Measurements from ENCODE around the gene RFX1.

RFX1 gene

DNA sequence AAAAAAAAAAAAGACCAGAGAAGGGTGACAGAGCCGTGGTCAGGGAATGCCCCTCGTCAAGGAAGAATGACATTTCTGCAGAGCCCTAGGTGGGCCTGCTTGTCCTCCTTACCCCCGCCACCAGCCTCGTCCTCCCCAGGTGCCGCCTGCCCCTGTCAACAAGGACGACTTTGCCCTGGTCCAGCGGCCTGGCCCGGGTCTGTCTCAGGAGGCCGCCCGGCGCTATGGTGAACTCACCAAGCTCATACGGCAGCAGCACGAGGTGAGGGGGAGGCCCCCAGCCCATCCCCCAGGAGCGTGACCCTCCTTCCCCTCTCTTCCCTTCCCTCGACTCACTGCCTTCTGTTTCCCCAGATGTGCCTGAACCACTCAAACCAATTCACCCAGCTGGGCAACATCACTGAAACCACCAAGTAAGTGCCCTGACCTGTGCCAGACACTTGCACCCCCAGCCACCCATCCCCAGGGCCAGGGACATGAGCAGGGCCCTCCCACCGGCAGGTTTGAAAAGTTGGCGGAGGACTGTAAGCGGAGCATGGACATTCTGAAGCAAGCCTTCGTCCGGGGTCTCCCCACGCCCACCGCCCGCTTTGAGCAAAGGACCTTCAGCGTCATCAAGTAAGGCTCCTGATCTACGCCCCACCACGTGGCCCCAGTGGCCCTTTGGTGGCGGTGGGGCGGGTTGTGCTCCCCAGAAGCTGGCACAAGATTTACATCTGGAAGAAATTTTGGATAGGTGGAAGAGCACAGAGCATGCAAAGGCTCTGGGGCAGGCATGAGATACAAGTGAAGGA lies 82.7 kb downstream of the RFX1 start:
- no peak for TF ChIP-seq SIN3A (IDR thresholded peaks at IDR 0.05; ENCODE audit: borderline replicate concordance, insufficient read depth, low read length)
- TF ChIP-seq, protein P1, sequence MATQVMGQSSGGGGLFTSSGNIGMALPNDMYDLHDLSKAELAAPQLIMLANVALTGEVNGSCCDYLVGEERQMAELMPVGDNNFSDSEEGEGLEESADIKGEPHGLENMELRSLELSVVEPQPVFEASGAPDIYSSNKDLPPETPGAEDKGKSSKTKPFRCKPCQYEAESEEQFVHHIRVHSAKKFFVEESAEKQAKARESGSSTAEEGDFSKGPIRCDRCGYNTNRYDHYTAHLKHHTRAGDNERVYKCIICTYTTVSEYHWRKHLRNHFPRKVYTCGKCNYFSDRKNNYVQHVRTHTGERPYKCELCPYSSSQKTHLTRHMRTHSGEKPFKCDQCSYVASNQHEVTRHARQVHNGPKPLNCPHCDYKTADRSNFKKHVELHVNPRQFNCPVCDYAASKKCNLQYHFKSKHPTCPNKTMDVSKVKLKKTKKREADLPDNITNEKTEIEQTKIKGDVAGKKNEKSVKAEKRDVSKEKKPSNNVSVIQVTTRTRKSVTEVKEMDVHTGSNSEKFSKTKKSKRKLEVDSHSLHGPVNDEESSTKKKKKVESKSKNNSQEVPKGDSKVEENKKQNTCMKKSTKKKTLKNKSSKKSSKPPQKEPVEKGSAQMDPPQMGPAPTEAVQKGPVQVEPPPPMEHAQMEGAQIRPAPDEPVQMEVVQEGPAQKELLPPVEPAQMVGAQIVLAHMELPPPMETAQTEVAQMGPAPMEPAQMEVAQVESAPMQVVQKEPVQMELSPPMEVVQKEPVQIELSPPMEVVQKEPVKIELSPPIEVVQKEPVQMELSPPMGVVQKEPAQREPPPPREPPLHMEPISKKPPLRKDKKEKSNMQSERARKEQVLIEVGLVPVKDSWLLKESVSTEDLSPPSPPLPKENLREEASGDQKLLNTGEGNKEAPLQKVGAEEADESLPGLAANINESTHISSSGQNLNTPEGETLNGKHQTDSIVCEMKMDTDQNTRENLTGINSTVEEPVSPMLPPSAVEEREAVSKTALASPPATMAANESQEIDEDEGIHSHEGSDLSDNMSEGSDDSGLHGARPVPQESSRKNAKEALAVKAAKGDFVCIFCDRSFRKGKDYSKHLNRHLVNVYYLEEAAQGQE (IDR thresholded peaks at IDR 0.05; ENCODE audit: insufficient read depth in 1 of 2, low read depth in 2 of 2, low read length in 2 of 2), result no peak
- TF ChIP-seq POLR2AphosphoS5 (IDR thresholded peaks at IDR 0.05; ENCODE audit: low read depth, low read length), result no peak

DNA sequence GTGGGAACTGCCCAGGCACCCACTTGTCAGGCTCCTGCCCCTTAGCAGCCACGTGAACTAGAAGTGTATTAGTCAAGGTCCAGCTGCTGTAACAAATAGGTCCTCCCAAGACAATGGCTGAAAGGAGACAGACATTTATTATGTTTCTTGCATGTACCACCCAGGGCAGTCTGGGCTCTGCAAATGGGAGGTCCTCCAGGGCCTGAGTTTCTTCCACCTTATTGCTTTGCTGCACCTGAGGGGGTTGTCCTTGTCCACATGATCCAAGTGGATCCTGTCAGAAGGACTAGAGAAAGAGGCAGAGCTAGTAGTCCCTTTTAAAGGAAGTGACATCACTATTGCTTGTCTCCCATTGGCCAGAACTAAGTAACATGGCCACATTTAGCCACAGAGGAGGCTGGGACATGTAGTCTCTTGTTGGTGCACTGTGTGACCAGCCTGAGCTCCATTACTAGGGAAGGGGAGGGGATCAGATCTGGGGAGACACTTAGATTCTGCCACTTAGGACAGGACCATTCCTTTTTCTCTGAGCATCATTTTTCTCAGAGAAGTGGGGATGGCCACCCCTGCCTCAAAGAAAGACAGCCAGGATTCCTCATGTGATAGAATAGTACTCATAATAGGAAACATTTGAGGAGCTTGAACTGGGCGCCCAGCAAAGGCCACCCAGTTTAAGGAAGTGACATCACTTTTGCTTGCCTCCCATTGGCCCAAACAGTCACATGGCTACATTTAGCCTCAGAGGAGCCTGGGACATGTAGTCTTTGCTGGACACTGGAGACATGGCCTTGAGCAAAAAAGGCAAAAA lies 85.0 kb downstream of the RFX1 start:
- TF ChIP-seq SIN3A (IDR thresholded peaks at IDR 0.05; ENCODE audit: borderline replicate concordance, insufficient read depth, low read length) (no peak), FOXP2 (optimal IDR thresholded peaks at IDR 0.05; ENCODE audit: borderline replicate concordance, extremely low read depth, extremely low read length, insufficient read depth) (no peak), TAF1 (IDR thresholded peaks at IDR 0.05; ENCODE audit: borderline replicate concordance, insufficient read depth, low read length) (no peak), POLR2AphosphoS5 (IDR thresholded peaks at IDR 0.05; ENCODE audit: low read depth, low read length) (no peak)
- TF ChIP-seq, protein P1 (IDR thresholded peaks at IDR 0.05; ENCODE audit: insufficient read depth in 1 of 2, low read depth in 2 of 2, low read length in 2 of 2), result no peak

DNA sequence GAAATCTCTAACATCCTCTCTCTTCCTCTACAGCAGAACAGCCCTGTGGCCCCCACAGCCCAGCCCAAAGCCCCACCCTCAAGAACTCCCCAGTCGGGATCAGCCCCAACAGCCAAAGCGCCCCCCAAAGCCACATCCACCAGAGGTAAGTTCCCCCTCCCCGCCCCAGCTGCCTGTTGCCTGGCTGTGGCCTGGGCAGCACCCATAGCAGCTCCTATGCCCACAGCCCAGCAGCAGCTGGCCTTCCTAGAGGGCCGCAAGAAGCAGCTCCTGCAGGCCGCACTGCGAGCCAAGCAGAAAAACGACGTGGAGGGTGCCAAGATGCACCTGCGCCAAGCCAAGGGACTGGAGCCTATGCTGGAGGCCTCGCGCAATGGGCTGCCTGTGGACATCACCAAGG lies 85.6 kb downstream of the RFX1 start:
- TF ChIP-seq FOXP2 (optimal IDR thresholded peaks at IDR 0.05; ENCODE audit: borderline replicate concordance, extremely low read depth, extremely low read length, insufficient read depth), result no peak
- no peak for TF ChIP-seq POLR2AphosphoS5 (IDR thresholded peaks at IDR 0.05; ENCODE audit: low read depth, low read length)
- TF ChIP-seq SIN3A (IDR thresholded peaks at IDR 0.05; ENCODE audit: borderline replicate concordance, insufficient read depth, low read length), result no peak

DNA sequence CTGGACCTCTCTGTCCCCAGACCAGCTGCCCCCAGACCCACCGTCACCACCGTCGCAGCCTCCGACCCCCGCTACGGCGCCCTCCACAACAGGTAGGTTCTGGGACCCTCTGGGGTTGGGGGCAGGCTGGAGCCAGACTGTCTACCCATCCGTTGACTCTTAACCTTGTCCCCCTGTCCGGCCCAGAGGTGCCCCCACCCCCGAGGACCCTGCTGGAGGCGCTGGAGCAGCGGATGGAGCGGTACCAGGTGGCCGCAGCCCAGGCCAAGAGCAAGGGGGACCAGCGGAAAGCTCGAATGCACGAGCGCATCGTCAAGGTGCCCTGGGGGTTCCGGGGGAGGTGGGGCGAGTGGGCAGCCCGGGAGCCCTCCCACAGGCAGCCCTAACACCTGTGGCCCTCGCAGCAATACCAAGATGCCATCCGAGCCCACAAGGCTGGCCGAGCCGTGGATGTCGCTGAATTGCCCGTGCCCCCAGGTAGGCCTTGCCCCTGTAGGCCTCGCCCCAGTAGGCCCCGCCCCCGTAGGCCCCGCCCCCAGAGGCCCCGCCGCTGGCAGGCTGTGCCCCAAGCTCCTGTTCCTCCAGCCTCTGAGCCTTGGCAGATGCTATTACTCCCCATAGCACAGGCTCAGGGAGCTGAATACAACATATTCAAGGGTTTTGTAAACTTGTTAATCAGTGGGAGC lies 87.3 kb downstream of the RFX1 start:
- TF ChIP-seq FOXP2 (optimal IDR thresholded peaks at IDR 0.05; ENCODE audit: borderline replicate concordance, extremely low read depth, extremely low read length, insufficient read depth), result no peak
- TF ChIP-seq POLR2AphosphoS5 (IDR thresholded peaks at IDR 0.05; ENCODE audit: low read depth, low read length), result no peak
- TF ChIP-seq TAF1 (IDR thresholded peaks at IDR 0.05; ENCODE audit: borderline replicate concordance, insufficient read depth, low read length), result no peak
- no peak for TF ChIP-seq SIN3A (IDR thresholded peaks at IDR 0.05; ENCODE audit: borderline replicate concordance, insufficient read depth, low read length)
- TF ChIP-seq, protein P1 (IDR thresholded peaks at IDR 0.05; ENCODE audit: insufficient read depth in 1 of 2, low read depth in 2 of 2, low read length in 2 of 2), result no peak

DNA sequence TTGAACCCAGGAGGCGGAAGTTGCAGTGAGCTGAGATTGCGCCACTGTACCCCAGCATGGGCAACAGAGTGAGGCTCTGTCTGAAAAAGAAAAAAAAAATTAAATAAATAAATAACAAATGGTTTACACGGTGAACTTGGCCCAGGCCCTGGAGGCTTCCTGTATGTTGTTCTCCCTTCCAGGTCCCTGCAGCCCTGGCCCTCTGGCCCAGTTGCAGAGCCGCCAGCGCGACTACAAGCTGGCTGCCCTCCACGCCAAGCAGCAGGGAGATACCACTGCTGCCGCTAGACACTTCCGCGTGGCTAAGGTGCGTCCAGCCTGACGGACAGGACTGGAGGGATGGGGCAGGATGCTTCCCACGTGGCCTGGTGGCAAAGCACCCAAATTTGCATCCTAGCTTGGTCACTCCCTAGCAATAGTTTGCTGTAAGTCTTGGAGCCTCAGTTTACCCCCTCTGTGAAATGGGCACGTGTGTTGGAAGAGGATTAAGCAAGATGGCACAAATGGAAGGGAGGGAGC lies 88.2 kb downstream of the RFX1 start:
- TF ChIP-seq POLR2AphosphoS5 (IDR thresholded peaks at IDR 0.05; ENCODE audit: low read depth, low read length) (no peak), SIN3A (IDR thresholded peaks at IDR 0.05; ENCODE audit: borderline replicate concordance, insufficient read depth, low read length) (no peak), TAF1 (IDR thresholded peaks at IDR 0.05; ENCODE audit: borderline replicate concordance, insufficient read depth, low read length) (no peak), FOXP2 (optimal IDR thresholded peaks at IDR 0.05; ENCODE audit: borderline replicate concordance, extremely low read depth, extremely low read length, insufficient read depth) (no peak)
- TF ChIP-seq, protein P1 (IDR thresholded peaks at IDR 0.05; ENCODE audit: insufficient read depth in 1 of 2, low read depth in 2 of 2, low read length in 2 of 2), result no peak

Measured in PFSK-1 (cell line).